OCI-LY7 (cell line): Measurements from ENCODE around the gene MAN1A1. TPM values are rescaled to one million over a fixed set of nuclear protein-coding genes. Genes with fewer than 3 reads are reported as not detected.

Source experiments
- BruUV-seq: library from RNA; stranded (reverse); fragments of 400-500 nt; replicated peaks from 2 replicates; lab custom pipeline; 2021; lab: Mats Ljungman, UMichigan
- CTCF ChIA-PET: fragments of 300-600 bp; sonication (Branson Sonifier 250); formaldehyde crosslinking; loops from one replicate; lab custom pipeline; 2022; ENCODE audit warnings: antibody characterized with exemption; ENCODE audit not compliant: unreplicated experiment; lab: Charles Lee
- POLR2A ChIA-PET: fragments of 300-600 bp; sonication (Branson Sonifier 250); formaldehyde crosslinking; loops from one replicate; lab custom pipeline; 2022; ENCODE audit warnings: antibody characterized with exemption; lab: Charles Lee
- DNase-seq: peaks from one replicate; pipeline ENCODE4 v3.0.0-alpha.2; 2015; ENCODE audit warnings: low spot score
- H2AFZ ChIP-seq: fragments of 200-600 bp; sonication (generic), shearing (Covaris generic); 2 replicates; pipeline ENCODE4 v1.6.1; 2014; ENCODE audit warnings: mild to moderate bottlenecking, antibody characterized with exemption, low read length, moderate library complexity
- H3K27ac ChIP-seq: fragments of 200-600 bp; sonication (generic); 2 replicates; pipeline ENCODE4 v1.5.1; 2014; ENCODE audit warnings: mixed run types, low read depth, mild to moderate bottlenecking, moderate library complexity, low read length, inconsistent platforms; ENCODE audit not compliant: poor library complexity, severe bottlenecking
- H3K36me3 ChIP-seq: fragments of 200-600 bp; sonication (generic); 2 replicates; pipeline ENCODE4 v1.6.1; 2014; ENCODE audit warnings: mild to moderate bottlenecking, antibody characterized with exemption, low read length, moderate library complexity, mixed read lengths; ENCODE audit not compliant: insufficient read depth
- H3K4me1 ChIP-seq: fragments of 200-600 bp; sonication (generic); 2 replicates; pipeline ENCODE4 v1.5.1; 2014; ENCODE audit warnings: mild to moderate bottlenecking, low read length; ENCODE audit not compliant: insufficient read depth, poor library complexity, severe bottlenecking
- H3K4me2 ChIP-seq: fragments of 200-600 bp; sonication (generic); 2 replicates; pipeline ENCODE4 v1.6.1; 2014; ENCODE audit warnings: mild to moderate bottlenecking, low read length
- H3K4me3 ChIP-seq: fragments of 200-600 bp; sonication (generic); 2 replicates; pipeline ENCODE4 v1.5.1; 2014; ENCODE audit warnings: mild to moderate bottlenecking, low read depth, low read length; ENCODE audit not compliant: poor library complexity, severe bottlenecking
- H3K79me2 ChIP-seq: fragments of 200-600 bp; sonication (generic); 2 replicates; pipeline ENCODE4 v1.6.1; 2016; ENCODE audit warnings: low read depth, mild to moderate bottlenecking, low read length, moderate library complexity, mixed read lengths; ENCODE audit not compliant: insufficient read depth
- H3K9me2 ChIP-seq: fragments of 200-600 bp; sonication (generic); 2 replicates; pipeline ENCODE4 v1.6.1; 2016; ENCODE audit warnings: mild to moderate bottlenecking, low read length, mixed read lengths; ENCODE audit not compliant: insufficient read depth
- H3K9me3 ChIP-seq: fragments of 200-600 bp; sonication (generic); 2 replicates; pipeline ENCODE4 v1.6.1; 2014; ENCODE audit warnings: mild to moderate bottlenecking, mixed run types, low read length, mixed read lengths
- H4K20me1 ChIP-seq: fragments of 200-600 bp; sonication (generic); 2 replicates; pipeline ENCODE4 v1.6.1; 2014; ENCODE audit warnings: mild to moderate bottlenecking, antibody characterized with exemption, low read length, moderate library complexity, mixed read lengths; ENCODE audit not compliant: insufficient read depth
- EZH2phosphoT487 ChIP-seq: fragments of 200-600 bp; sonication (generic); IDR thresholded peaks from 2 replicates; pipeline ENCODE4 v1.6.1; 2018; ENCODE audit warnings: low read depth, borderline replicate concordance, mild to moderate bottlenecking, mixed run types, antibody characterized with exemption, low read length, moderate library complexity, mixed read lengths
- intact Hi-C: fragments of 100-400 bp; cut with micrococcal nuclease; formaldehyde crosslinking; loops from one replicate; pipeline ENCODE4 v1.10.0; 2022; ENCODE audit not compliant: unreplicated experiment
- total RNA-seq, 2 experiments: library from RNA; depleted of rRNA in 1 of 2; stranded (reverse); fragments of >200 nt in 1 of 2; shearing (Covaris generic) in 1 of 2; gene quantifications; 2 replicates each; pipeline ENCODE4 v1.2.3, GENCODE V29; 2014 to 2022
- TF ChIP-seq, protein P1 (sequence below): fragments of 200-600 bp; sonication (generic); conservative IDR thresholded peaks from 2 replicates; pipeline ENCODE4 v1.5.1; 2014; ENCODE audit warnings: mild to moderate bottlenecking, antibody characterized with exemption, low read length, moderate library complexity, mixed read lengths

The MAN1A1 gene
- total RNA-seq, 2 experiments from 2014 or later = 72.4 to 74.3 TPM

DNA sequence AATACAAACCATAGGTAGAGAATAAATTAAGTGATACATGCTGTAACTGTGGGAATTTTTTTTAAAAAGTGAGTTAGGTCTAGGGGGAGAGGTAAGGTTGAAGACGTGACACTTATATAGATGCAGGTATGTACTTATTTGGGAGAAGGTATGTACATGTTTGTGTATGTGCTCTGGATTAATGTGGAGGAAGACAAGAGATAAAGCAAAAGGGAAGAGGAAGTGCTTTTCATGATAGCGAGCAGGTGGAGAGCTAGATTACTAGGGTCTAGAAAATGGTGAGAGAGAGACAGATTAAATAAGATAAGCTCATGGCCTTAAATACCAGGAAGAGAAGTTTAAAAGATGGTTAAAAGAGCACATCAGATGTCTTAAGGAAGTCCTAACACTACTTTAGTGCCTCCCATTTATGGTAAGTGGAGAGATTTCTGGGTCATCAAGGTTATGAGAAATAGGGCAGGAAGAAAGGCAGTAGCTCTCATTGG lies 92.5 kb downstream of the MAN1A1 start:
- no peak for DNase-seq
- Histone ChIP-seq H3K79me2 (peaks cover 80% of the 10 kb centered on the region; the same call in 1 of the 2 replicates), H3K9me2 (no peaks in the 10 kb centered on the region), H3K36me3 (peaks cover 88% of the 10 kb centered on the region), H3K27ac (no peak overlapping the region), H4K20me1 (peaks cover 3% of the 10 kb centered on the region; the same call in 1 of the 2 replicates), H3K4me1 (no peaks in the 10 kb centered on the region), H3K4me2 (no peak overlapping the region), H3K9me3 (no peaks in the 10 kb centered on the region), H2AFZ (no peak overlapping the region), H3K4me3 (no peak overlapping the region)
- CTCF ChIA-PET = interaction anchor here (0.6 kb wide), 1 partner anchor 304 kb away, joined by 5 read pairs; no protein-coding TSS in a partner anchor
- intact Hi-C loops = no loop called here
- POLR2A ChIA-PET = interaction anchor here (0.6 kb wide), 1 partner anchor 57 kb away, joined by 3 read pairs; no protein-coding TSS in a partner anchor
- no peak for TF ChIP-seq EZH2phosphoT487
- TF ChIP-seq, protein P1, sequence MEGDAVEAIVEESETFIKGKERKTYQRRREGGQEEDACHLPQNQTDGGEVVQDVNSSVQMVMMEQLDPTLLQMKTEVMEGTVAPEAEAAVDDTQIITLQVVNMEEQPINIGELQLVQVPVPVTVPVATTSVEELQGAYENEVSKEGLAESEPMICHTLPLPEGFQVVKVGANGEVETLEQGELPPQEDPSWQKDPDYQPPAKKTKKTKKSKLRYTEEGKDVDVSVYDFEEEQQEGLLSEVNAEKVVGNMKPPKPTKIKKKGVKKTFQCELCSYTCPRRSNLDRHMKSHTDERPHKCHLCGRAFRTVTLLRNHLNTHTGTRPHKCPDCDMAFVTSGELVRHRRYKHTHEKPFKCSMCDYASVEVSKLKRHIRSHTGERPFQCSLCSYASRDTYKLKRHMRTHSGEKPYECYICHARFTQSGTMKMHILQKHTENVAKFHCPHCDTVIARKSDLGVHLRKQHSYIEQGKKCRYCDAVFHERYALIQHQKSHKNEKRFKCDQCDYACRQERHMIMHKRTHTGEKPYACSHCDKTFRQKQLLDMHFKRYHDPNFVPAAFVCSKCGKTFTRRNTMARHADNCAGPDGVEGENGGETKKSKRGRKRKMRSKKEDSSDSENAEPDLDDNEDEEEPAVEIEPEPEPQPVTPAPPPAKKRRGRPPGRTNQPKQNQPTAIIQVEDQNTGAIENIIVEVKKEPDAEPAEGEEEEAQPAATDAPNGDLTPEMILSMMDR = no peak
- no TSS peak for BruUV-seq

- Histone ChIP-seq H3K27ac (no peak overlapping the region), H3K9me2 (no peaks in the 10 kb centered on the region), H3K4me2 (no peak overlapping the region), H3K4me3 (no peak overlapping the region), H3K79me2 (peaks cover 77% of the 10 kb centered on the region; the same call in 1 of the 2 replicates), H3K9me3 (no peaks in the 10 kb centered on the region), H2AFZ (no peak overlapping the region), H3K36me3 (peaks cover 88% of the 10 kb centered on the region), H3K4me1 (no peaks in the 10 kb centered on the region), H4K20me1 (no peaks in the 10 kb centered on the region; the same call in 1 of the 2 replicates)
- POLR2A ChIA-PET = interaction anchor here (1.2 kb wide), 1 partner anchor 35 kb away, joined by 4 read pairs; no protein-coding TSS in a partner anchor
- CTCF ChIA-PET = no interaction called here
- TF ChIP-seq, protein P1 = no peak
- no peak for TF ChIP-seq EZH2phosphoT487
- no TSS peak for BruUV-seq
- intact Hi-C loops = no loop called here
- DNase-seq = no peak
Observed at GRCh38 chr6:119256392-119256791, 93.2 kb downstream of the MAN1A1 start.

- ChIA-PET POLR2A (interaction anchor here (1.2 kb wide), 1 partner anchor 36 kb away, joined by 4 read pairs; no protein-coding TSS in a partner anchor), CTCF (no interaction called here)
- no peak overlapping the region for H3K4me3 ChIP-seq
- TF ChIP-seq, protein P1 = no peak
- no peak for TF ChIP-seq EZH2phosphoT487
- H3K79me2 ChIP-seq = peaks cover 72% of the 10 kb centered on the region; the same call in 1 of the 2 replicates
- no peak for DNase-seq
- H3K4me2 ChIP-seq = no peak overlapping the region
- no peaks in the 10 kb centered on the region for H3K4me1 ChIP-seq
- H3K27ac ChIP-seq = no peak overlapping the region
- H3K36me3 ChIP-seq = peaks cover 92% of the 10 kb centered on the region
- no peak overlapping the region for H2AFZ ChIP-seq
- no peaks in the 10 kb centered on the region; the same call in 1 of the 2 replicates for H4K20me1 ChIP-seq
- no peaks in the 10 kb centered on the region for H3K9me2 ChIP-seq
- intact Hi-C loops = no loop called here
- BruUV-seq = no TSS peak
- no peaks in the 10 kb centered on the region for H3K9me3 ChIP-seq
Observed at GRCh38 chr6:119255492-119255891, 94.1 kb downstream of the MAN1A1 start.
